Measurements from ENCODE around the gene CRB2. TPM values are rescaled to one million over a fixed set of nuclear protein-coding genes. Genes with fewer than 3 reads are reported as not detected.

CRB2 gene
- total RNA-seq, 1 experiment from 2014 or later, result 0.07 TPM

- TF ChIP-seq, protein P1, sequence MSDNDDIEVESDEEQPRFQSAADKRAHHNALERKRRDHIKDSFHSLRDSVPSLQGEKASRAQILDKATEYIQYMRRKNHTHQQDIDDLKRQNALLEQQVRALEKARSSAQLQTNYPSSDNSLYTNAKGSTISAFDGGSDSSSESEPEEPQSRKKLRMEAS (IDR thresholded peaks at IDR 0.05), result no peak
- no peak for TF ChIP-seq RAD21 (IDR thresholded peaks at IDR 0.05; ENCODE audit: low read depth)
- no peak for TF ChIP-seq POLR2A (IDR thresholded peaks at IDR 0.05; ENCODE audit: borderline replicate concordance, extremely low read depth, insufficient read depth, insufficient read length)
- TF ChIP-seq JUND (IDR thresholded peaks at IDR 0.05), result no peak
- no peak for TF ChIP-seq CBX3 (IDR thresholded peaks at IDR 0.05; ENCODE audit: low read depth)
- TF ChIP-seq EGR1 (IDR thresholded peaks at IDR 0.05; ENCODE audit: low read depth), result no peak
- no peak for TF ChIP-seq SIN3A (IDR thresholded peaks at IDR 0.05; ENCODE audit: low read depth)
- TF ChIP-seq TCF7L2 (IDR thresholded peaks at IDR 0.05; ENCODE audit: borderline replicate concordance, extremely low read depth, insufficient read depth, insufficient read length), result no peak
- no peak for TF ChIP-seq CEBPB (IDR thresholded peaks at IDR 0.05; ENCODE audit: low read depth)
- TF ChIP-seq ZNF274 (IDR thresholded peaks at IDR 0.05; ENCODE audit: low read depth, low read length), result no peak
- TF ChIP-seq CTCF (IDR thresholded peaks at IDR 0.05 in 2 of 3, conservative IDR thresholded peaks at IDR 0.05 in 1 of 3; ENCODE audit: borderline replicate concordance in 1 of 3, insufficient read depth in 1 of 3, low read depth in 2 of 3, low read length in 2 of 3), result no peak
- TF ChIP-seq, protein P2, sequence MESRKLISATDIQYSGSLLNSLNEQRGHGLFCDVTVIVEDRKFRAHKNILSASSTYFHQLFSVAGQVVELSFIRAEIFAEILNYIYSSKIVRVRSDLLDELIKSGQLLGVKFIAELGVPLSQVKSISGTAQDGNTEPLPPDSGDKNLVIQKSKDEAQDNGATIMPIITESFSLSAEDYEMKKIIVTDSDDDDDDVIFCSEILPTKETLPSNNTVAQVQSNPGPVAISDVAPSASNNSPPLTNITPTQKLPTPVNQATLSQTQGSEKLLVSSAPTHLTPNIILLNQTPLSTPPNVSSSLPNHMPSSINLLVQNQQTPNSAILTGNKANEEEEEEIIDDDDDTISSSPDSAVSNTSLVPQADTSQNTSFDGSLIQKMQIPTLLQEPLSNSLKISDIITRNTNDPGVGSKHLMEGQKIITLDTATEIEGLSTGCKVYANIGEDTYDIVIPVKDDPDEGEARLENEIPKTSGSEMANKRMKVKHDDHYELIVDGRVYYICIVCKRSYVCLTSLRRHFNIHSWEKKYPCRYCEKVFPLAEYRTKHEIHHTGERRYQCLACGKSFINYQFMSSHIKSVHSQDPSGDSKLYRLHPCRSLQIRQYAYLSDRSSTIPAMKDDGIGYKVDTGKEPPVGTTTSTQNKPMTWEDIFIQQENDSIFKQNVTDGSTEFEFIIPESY (IDR thresholded peaks at IDR 0.05; ENCODE audit: extremely low read depth, insufficient replicate concordance, low read length), result no peak
- TF ChIP-seq SRF (IDR thresholded peaks at IDR 0.05; ENCODE audit: low read depth), result no peak
- no peak for TF ChIP-seq ELF1 (IDR thresholded peaks at IDR 0.05; ENCODE audit: borderline replicate concordance, low read depth)
- TF ChIP-seq ZFX (IDR thresholded peaks at IDR 0.05), result no peak
- TF ChIP-seq, protein P3, sequence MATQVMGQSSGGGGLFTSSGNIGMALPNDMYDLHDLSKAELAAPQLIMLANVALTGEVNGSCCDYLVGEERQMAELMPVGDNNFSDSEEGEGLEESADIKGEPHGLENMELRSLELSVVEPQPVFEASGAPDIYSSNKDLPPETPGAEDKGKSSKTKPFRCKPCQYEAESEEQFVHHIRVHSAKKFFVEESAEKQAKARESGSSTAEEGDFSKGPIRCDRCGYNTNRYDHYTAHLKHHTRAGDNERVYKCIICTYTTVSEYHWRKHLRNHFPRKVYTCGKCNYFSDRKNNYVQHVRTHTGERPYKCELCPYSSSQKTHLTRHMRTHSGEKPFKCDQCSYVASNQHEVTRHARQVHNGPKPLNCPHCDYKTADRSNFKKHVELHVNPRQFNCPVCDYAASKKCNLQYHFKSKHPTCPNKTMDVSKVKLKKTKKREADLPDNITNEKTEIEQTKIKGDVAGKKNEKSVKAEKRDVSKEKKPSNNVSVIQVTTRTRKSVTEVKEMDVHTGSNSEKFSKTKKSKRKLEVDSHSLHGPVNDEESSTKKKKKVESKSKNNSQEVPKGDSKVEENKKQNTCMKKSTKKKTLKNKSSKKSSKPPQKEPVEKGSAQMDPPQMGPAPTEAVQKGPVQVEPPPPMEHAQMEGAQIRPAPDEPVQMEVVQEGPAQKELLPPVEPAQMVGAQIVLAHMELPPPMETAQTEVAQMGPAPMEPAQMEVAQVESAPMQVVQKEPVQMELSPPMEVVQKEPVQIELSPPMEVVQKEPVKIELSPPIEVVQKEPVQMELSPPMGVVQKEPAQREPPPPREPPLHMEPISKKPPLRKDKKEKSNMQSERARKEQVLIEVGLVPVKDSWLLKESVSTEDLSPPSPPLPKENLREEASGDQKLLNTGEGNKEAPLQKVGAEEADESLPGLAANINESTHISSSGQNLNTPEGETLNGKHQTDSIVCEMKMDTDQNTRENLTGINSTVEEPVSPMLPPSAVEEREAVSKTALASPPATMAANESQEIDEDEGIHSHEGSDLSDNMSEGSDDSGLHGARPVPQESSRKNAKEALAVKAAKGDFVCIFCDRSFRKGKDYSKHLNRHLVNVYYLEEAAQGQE (IDR thresholded peaks at IDR 0.05; ENCODE audit: low read depth), result no peak
- TF ChIP-seq EZH2phosphoT487 (IDR thresholded peaks at IDR 0.05; ENCODE audit: borderline replicate concordance), result no peak
- no peak for TF ChIP-seq POLR2AphosphoS5 (IDR thresholded peaks at IDR 0.05; ENCODE audit: low read depth, low read length)
- TF ChIP-seq ATF3 (IDR thresholded peaks at IDR 0.05), result no peak
These were observed 34.3 kb upstream of the CRB2 start for GRCh38 chr9:123321616-123322272.

More at GRCh38 chr9:123321616-123322272, 34.3 kb upstream of the CRB2 start:
- Histone ChIP-seq H3K4me3 (replicated peaks in 1 of 2; ENCODE audit: low read depth in 1 of 2, low read length in 2 of 2) (no peak overlapping the region), H3K79me2 (ENCODE audit: insufficient read depth, low read length) (no peaks in the 10 kb centered on the region), H3K27me3 (ENCODE audit: insufficient read depth, low read length) (no peaks in the 10 kb centered on the region), H3K4me2 (ENCODE audit: low read length) (no peak overlapping the region), H3K9ac (ENCODE audit: low read length) (no peak overlapping the region), H3K27ac (ENCODE audit: low read depth, low read length) (no peak overlapping the region), H2AFZ (ENCODE audit: low read depth, low read length, poor library complexity, severe bottlenecking) (no peak overlapping the region), H3K4me1 (ENCODE audit: control insufficient read depth in 1 of 2, insufficient read depth in 2 of 2, low read length in 2 of 2) (no peaks in the 10 kb centered on the region), H3K9me2 (ENCODE audit: insufficient read depth) (no peaks in the 10 kb centered on the region), H4K20me1 (ENCODE audit: insufficient read depth) (no peaks in the 10 kb centered on the region), H3K9me3 (ENCODE audit: control insufficient read depth in 1 of 2, insufficient read depth in 1 of 2, low read depth in 1 of 2, low read length in 2 of 2) (no peaks in the 10 kb centered on the region), H3K36me3 (ENCODE audit: control insufficient read depth in 1 of 2, insufficient read depth in 2 of 2, low read length in 2 of 2) (no peaks in the 10 kb centered on the region)
- no TSS peak for BruUV-seq (replicated peaks)
- DNase-seq (ENCODE audit: low read depth, low spot score) (no peak), ATAC-seq (no peak)
- intact Hi-C loops (cut with micrococcal nuclease), result no loop called here
- ChIA-PET POLR2A (no interaction called here), RAD21 (ENCODE audit: low non-redundant PET in 1 of 2, low total read pairs in 2 of 2, uncharacterized antibody in 2 of 2, unreplicated experiment in 2 of 2) (no interaction called here), CTCF (no interaction called here)
